Measurements from ENCODE around the gene HAUS6.
"Not testable (repeated sequence)": the region's sequence is repeated elsewhere in the genome, so short reads cannot be mapped to it uniquely, and the experiment has no call there.

The HAUS6 gene

DNA sequence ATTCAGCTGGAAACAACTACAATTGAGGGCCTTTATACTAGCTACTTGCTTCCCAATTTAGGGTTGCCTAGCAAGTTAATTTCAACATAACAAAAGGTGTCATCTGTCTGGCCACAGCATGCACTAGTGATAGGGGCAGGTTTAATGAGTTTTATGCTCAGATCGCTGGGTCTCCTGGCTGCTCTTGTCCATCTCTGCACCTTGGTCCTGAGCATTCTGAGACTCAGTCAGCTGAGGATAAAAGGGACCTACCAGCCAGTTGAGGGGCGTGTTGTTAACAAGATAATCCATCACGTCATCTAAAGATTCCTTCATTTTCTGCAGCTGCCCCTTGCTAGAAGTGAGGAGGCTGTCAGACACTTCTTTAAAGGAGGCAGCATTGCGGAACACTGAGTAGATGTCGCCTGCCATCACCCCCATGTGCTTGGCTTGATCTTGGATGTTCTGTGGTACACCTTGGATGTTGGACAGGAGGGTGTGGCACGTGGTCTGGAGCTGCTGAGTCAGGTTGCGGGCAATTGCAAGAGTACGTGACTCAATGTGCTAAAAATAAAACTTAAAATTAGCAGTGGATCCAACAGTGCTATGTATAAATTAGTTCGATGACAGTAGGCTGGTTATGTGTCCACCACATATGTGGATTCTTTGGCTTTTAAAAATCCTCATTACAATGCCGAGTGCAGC is 13.5 kb upstream of the HAUS6 start:
- no peak for DNase-seq

DNA sequence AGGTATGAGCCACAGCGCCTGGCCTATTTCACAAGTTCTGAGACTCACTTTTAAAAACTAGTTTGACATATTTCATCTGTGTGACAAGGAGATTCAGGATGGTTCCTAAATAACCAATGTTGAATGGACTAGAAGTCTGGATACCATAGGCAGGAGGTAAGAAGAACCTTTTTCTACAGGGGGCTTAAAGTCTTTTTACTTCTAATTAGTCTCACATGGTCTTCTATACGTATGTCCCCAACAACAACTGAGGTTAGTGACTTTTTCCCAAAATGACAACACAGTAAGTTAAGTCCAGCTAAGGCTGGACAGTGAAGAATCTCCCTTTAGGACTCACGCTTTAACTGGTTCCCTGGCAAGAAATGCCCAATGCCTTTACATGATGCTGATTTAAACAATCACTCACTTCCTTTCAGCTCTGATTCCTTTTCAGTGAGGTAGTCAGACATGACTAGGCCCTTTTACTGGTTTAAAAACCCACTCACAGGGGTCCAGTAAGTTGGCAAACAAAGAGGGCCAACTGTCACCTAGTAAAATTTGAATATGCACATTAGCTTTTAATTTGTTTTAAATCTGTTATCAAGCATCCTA is 12.1 kb upstream of the HAUS6 start:
- DNase-seq: no peak

DNA sequence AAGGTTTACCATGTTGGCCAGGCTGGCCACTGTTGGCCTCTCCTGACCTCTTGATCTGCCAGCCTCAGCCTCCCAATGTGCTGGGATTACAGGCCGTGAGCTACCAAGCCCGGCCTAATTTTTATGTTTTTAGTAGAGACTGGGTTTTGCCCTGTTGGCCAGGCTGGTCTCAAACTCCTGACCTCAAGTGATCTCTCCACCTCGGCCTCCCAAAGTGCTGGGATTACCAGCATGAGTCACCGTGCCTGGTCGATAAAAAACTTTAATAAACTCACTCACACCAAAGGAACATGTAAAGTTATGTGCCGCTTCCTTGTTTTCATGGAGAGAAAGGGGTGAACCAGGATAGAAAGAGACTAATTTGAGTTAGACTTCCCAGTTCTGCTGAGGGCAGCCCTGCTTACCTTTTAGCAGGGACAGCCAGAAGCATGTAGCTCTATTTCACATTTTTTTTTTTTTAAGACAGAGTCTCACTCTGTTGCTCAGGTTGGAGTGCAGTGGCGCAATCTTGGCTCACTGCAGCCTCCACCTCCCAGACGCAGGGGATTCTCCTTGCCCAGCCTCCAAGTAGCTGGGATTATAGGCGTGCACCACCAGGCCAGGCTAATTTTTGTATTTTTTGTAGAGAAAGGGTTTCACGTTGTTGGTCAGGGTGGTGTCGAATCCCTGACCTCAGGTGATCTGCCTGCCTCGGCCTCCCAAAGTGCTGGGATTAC is 11.4 kb upstream of the HAUS6 start:
- DNase-seq: no peak

DNA sequence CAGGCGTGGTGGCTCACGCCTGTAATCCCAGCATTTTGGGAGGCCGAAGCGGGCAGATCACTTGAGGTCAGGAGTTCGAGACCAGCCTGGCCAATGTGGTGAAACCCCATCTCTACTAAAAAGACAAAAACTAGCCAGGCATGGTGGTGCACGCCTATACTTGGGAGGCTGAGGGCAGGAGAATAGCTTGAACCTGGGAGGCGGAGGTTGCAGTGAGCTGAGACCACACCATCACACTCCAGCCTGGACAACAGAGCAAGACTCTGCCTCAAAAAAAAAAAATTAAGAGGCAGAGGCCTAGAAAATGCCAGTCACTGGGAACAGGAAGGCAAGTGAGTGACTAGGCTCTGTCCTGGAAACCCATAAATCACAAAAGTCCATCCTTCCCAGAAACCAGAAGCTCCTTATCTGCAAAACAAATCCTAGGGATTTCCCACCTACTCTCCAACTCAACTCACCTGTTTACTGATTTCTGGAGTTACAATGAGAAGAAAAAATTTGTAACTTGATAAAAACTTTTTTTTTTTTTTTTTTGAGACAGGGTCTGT is 10.4 kb upstream of the HAUS6 start:
- DNase-seq: not testable (repeated sequence)

DNA sequence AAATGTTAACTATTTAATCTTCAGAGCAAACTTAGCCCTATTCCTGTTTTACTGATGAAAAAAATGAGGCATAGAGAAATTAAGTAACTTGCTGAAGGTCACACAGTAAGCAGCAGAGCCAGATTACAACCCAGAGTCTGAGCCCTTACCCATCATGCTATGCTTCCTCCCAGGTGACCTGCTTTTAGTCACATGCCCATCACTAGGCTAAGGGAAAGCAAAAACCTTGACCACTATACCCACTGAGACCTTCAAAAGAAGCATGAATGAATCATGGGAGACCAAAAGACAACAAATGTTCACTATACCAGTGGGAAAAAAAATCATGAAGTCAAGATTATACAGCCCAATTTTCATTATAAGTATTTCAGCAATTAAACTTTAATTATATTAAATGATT is 5.3 kb upstream of the HAUS6 start:
- no peak for DNase-seq

DNA sequence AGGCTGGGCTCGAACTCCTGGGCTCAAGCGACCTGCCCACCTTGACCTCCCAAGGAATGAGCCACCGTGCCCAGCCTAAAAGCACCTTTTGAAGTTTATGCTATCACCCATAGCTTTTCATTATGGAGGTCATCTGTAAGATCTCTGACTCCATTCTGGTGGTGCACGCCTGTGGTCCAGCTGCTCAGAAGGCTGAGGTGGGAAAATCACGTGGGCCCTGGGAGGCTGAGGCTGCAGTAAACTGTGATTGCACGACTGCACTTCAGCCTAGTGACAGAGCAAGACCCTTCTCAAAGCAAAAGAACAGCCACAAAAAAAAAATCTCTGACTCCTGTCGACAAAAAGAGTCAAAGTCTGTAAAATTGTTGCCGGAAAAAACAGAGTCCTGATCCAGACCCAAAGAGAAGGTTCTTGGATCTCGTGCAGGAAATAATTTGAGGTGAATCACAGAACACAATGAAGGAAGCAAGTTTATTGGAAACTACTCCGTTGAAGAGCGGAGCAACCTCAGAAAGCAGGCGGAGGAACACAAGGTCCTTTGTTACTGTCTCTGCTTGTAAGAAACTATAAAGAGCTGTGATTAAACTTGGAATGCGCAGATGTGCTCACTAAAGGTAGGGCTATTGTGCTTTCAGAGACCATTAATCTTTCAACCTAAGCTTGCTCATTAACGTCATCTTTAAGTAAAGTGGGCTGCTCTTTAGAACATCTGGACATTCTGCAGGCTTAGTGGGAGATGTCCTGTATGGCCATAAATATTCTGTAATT is 2.0 kb upstream of the HAUS6 start:
- DNase-seq: no peak

DNA sequence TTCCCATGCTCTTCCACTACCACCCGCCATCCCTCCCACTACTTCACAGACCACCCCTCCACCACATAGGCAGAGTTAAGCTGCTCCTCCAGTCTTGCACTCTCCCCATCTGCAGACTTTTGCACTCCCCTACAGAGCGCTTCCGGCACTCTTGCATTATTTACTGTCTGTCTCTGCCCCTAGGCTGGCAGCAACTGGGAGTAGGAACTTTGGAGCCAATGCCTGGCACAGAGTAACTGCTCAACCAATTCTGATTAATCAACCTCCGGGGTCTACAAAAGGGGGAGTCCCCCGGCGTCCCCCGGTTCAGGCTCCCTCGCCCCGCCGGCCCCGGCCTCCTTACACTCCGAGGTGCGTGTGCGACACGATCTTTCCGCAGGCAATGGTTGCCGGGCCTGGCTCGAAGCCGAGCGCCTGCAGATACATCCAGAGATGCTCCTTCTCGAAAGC is 498 bp downstream of the HAUS6 start:
- DNase-seq: peak; percentile 11

DNA sequence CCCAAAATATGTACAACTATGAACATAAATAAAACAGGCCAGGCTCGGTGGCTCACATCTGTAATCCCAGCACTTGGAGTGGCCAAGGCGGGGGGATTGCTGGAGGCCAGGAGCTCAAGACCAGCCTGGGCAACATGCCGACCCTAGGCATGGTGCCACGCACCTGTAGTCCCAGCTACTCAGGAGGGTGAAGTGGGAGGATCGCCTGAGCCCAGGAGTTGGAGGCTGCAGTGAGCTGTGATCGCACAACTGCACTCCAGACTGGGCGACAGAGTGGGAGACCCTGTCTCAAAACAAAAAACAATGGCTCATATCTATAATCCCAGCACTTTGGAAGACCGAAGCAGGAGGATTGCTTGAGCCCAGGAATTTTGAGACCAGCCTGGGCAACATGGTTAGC is 1.5 kb downstream of the HAUS6 start:
- DNase-seq: peak; percentile 28

DNA sequence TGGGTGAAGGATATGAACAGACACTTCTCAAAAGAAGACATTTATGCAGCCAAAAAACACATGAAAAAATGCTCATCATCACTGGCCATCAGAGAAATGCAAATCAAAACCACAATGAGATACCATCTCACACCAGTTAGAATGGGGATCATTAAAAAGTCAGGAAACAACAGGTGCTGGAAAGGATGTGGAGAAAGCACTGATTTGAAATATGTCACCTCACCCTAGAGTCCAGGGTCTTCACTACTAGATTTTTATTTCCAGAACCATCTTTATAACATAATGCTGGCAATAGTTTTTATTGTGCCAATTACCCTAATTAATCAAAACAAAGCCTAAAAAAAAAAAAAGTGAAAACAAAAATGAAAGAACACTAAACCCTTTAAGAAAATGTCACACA is 5.3 kb downstream of the HAUS6 start:
- DNase-seq: not testable (repeated sequence)

DNA sequence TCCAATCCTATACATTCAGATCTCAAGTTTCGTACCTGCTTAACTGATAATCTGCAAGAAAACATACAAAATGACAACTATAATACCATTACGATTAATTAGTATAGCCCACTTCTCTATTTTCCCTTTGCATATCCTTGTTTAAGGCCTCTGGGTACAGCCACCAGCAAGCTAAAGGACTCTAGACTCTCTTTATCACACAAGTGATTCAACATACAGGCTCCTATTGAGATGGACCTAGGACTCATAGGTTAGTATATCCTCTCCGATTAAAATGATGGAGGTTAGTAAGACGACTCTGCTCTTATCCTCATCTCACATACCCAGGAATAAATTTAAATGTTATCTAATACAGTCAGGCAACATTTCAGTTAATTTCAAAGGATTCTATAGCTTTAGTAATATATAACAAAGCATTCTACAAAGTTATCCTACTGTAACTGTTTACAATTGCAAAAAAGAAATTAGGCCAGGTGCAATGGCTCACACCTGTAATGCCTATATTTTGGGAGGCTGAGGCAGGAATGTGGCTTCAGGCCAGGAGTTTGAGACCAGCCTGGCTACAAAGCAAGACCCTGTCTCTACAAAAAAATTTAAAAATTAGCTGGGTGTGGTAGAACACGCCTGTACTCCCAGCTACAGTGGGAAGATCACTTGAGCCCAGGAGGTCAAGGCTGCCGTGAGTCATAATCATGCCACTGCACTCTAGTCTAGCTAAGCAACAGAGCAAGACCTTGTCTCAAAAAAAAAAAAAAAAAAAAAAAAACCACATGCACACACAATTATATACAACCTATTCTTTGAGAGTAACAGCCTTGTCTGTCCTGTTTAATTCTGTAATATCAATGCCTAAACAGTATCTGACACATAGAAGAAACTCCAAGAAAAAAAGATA is 15.4 kb downstream of the HAUS6 start:
- no peak for DNase-seq

DNA sequence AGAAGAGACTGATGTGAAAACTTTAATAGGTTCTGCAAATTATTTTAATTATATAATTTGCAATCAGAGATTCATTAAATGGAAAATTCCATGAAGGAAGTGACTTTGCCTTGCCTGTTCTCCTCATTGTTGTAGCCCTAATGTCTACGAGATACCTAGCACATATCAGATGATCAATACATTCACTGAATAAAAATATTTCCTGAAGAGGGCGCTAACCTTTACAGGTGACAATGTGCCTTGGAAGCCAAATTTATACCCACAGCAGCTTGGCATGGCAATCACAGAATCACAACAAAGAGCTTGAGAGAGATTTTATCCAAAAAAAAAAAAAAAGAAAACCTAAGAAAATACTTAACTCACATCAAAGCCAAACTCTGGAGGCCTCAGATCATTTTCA is 17.4 kb downstream of the HAUS6 start:
- peak; percentile 18 for DNase-seq

DNA sequence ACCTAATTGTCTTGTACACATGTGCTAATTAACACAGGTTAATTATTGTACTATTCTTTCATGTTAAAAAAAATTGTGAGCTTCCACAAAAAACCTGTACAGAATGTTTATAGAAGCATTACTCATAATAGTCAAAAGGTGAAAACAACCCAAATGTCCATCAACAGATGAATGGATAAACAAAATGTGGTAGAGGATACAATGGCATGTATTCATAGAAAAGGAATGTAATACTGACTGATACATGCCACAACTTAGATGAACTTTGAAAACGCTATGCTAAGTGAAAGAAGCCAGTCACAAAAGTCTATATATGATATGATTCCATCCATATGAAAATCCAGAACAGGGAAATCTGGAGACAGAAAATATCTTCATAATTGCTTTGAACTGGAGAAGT is 27.9 kb downstream of the HAUS6 start:
- DNase-seq: no peak

DNA sequence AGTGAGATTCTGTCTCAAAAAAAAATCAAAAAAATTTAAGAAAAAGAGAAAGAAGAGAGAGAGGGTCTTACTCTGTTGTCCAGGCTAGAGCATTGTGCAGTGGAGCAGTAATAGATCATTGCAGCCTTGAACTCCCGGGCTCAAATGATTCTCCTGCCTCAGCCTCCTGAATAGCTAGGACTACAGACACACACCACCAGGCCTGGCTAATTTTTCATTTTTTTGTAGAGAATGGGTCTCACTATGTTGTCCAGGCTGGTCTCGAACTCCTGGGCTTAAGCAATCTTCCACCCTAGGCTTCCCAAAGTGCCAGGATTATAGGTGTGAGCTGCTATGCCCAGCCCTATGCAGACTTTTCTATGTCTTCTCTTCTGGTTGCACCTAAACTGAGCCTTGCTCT is 28.5 kb downstream of the HAUS6 start:
- DNase-seq: no peak

DNA sequence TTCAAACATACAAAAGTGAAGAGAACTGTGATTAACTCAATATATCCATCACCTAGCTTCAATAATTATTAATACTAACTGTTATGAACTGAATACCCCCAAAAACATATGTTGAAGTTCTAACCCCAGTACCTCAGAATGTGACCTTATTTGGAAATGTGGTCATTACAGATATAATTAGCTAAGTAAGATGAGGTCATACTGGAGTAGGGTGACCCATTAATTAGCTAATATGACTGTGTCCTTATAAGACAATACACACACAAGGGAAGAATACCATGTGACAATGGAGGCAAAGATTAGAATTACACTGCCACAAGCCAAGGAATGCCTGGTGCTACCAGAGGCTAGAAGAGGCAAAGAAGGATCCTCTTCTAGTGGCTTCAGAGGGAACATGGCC is 45.7 kb downstream of the HAUS6 start:
- DNase-seq: no peak

DNA sequence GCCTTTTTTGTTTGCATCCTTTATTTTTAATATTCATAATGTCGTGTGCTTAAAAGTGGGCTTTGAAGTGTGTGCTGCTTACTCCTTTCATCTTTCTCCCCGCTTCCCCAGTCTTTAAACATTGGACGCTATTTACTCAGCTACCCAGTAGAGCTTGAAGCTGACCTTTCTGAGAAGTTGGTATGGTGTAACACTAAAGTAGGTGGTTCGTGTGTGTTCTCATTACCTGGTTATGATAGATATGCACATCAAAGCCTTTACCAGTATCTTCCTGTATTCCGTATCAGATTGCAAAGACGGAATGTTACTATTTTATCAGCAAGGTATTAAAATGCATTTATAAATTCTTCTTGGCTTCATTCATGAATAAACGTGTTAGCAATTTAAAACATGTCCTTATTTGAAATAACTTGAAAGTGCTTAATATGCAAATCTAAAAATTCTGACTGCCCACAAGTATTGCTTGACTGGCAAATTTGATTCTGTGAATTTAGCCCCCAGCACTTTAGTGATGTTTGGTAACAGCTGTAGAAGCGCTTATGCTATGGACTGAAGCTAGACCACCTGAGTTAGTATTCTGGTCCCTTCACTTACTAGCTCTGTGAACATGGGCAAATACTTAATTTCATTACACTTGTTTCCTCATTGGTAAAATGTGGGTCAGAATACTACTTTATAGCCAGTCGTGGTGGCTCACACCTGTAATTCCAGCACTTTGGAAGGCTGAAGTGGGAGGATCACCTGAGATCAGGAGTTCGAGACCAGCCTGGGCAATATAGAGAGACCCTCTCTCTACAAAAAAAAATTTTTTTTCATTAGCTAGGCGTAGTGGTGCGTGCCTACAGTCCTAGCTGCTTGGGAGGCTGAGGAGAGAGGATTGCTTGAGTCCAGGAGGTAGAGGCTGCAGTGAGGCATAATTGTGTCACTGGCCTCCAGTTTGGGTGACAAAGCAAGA is 51.8 kb downstream of the HAUS6 start:
- no peak for DNase-seq

DNA sequence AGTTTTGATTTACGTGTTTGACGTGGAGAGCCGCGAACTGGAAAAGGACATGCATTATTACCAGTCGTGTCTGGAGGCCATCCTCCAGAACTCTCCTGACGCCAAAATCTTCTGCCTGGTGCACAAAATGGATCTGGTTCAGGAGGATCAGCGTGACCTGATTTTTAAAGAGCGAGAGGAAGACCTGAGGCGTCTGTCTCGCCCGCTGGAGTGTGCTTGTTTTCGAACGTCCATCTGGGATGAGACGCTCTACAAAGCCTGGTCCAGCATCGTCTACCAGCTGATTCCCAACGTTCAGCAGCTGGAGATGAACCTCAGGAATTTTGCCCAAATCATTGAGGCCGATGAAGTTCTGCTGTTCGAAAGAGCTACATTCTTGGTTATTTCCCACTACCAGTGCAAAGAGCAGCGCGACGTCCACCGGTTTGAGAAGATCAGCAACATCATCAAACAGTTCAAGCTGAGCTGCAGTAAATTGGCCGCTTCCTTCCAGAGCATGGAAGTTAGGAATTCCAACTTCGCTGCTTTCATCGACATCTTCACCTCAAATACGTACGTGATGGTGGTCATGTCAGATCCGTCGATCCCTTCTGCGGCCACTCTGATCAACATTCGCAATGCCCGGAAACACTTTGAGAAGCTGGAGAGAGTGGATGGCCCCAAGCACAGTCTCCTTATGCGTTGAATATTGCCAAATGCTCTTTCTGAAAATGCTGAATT is 52.6 kb downstream of the HAUS6 start:
- no peak for DNase-seq

DNA sequence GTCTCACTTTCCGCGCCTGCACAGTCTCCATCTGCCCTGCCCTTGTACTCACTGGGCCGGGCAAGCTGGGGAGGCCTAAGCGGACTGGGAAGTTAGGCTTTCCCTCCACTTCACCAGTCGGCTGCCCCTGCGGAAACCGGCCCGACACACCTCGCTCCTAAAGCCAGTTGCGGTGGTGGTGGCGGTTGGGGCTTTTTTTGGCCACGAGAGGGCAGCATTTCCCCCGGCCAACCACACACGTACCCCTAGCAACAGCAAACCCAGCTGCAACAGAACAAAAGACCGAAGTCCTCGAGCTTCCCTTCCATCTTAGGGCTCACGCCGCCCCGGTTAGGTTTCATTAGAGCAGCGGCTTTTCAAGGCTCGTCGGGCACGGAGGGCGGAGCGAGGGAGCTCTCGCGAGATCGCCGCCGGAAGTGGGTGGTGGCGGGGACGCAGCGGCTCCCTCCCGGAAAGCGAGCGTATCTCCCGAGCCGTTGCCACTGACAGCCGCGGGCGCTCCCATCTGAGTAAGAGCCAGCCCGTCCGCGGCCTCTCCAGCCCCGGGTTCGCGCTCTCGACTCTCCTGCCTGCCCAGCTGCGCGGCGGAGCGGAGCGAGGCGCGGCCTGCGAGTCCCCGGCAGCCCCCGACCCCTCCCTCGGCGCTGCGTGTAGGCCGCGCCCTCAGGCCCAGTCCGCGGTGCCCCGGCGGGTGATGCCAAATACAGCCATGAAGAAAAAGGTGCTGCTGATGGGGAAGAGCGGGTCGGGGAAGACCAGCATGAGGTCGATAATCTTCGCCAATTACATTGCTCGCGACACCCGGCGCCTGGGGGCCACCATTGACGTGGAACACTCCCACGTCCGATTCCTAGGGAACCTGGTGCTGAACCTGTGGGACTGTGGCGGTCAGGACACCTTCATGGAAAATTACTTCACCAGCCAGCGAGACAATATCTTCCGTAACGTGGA is 53.5 kb downstream of the HAUS6 start, which contains the start of gene RRAGA:
Gene RRAGA, plus strand, starts transcription at position 462 of the 951 bp plus-strand sequence. Its CDS starts 233 bp downstream, at position 695.
- DNase-seq: peak; percentile 99

DNA sequence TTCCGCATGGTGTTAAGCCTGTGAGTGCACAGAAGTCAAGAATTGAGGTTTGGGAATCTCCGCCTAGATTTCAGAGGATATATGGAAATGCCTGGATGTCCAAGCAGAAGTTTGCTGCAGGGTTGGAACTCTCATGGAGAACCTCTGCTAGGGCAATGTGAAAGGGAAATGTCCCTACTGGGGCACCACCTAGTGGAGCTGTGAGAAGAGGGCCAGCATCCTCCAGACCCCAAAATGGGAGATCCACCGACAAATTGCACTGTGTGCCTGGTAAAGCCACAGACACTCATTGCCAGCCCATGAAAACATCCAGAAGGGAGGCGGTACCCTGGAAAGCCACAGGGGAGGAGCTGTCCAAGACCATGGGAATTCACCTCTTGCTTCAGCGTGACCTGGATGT is 66.1 kb downstream of the HAUS6 start:
- DNase-seq: no peak

DNA sequence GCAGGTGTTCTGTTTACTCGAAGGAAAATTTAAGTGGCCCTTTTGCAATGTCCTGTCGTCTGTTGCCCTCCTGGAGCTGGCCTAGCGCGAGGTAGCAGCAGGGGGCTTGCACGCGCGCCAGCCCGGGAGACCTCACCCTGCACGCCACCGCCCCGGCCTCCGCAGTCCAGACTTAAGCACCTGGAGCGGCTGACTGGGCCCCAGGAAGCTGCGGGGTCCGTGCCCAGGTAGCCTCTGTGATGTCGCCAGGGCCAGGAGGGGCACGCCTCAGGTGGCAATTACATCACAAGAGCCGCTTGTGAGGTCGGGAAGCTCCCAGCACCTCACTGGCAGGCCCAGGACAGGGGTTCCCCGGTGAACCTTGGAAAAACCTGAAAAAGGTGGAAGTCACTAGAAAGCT is 69.7 kb downstream of the HAUS6 start, which contains the start of gene SAXO1:
Gene SAXO1, minus strand, starts transcription at position 195 of the 400 bp plus-strand sequence. CDS start 301 bp downstream, outside the sequence.
- no peak for DNase-seq
